IPS-11a (cell line): Measurements from ENCODE around the gene GINS2.

Experiments
- H3K4me3 ChIP-seq: one replicate; pipeline ENCODE4 v1.5.1; 2013; ENCODE audit warnings: low read depth, low read length, control low read depth

GINS2 gene

GRCh38 chr16:85668676-85669424, 19.9 kb downstream of the GINS2 start:
- H3K4me3 ChIP-seq: no peak overlapping the region

- H3K4me3 ChIP-seq: no peak overlapping the region
These were observed 20.8 kb downstream of the GINS2 start for GRCh38 chr16:85667841-85668413.

- no peak overlapping the region for H3K4me3 ChIP-seq
These were observed 21.5 kb downstream of the GINS2 start for GRCh38 chr16:85667261-85667660.

- H3K4me3 ChIP-seq: no peak overlapping the region
These were observed 22.8 kb downstream of the GINS2 start for GRCh38 chr16:85665929-85666328.

GRCh38 chr16:85665373-85665740, 23.4 kb downstream of the GINS2 start:
- H3K4me3 ChIP-seq: no peak overlapping the region

GRCh38 chr16:85664580-85665372, 24.0 kb downstream of the GINS2 start:
- H3K4me3 ChIP-seq: no peak overlapping the region

GRCh38 chr16:85663891-85664321, 24.8 kb downstream of the GINS2 start:
- no peak overlapping the region for H3K4me3 ChIP-seq

GRCh38 chr16:85662976-85663830, 25.6 kb downstream of the GINS2 start:
- no peak overlapping the region for H3K4me3 ChIP-seq

GRCh38 chr16:85662482-85662812, 26.3 kb downstream of the GINS2 start:
- H3K4me3 ChIP-seq: no peak overlapping the region

GRCh38 chr16:85661740-85662481, 26.8 kb downstream of the GINS2 start:
- H3K4me3 ChIP-seq: no peak overlapping the region

GRCh38 chr16:85660843-85661739, 27.7 kb downstream of the GINS2 start:
- no peak overlapping the region for H3K4me3 ChIP-seq

GRCh38 chr16:85659805-85660511, 28.8 kb downstream of the GINS2 start:
- H3K4me3 ChIP-seq: no peak overlapping the region

- no peak overlapping the region for H3K4me3 ChIP-seq
These were observed 29.4 kb downstream of the GINS2 start for GRCh38 chr16:85659336-85659735.

GRCh38 chr16:85658504-85659326, 30.0 kb downstream of the GINS2 start:
- no peak overlapping the region for H3K4me3 ChIP-seq

- H3K4me3 ChIP-seq: no peak overlapping the region
These were observed 30.8 kb downstream of the GINS2 start for GRCh38 chr16:85657996-85658395.

GRCh38 chr16:85657267-85657650, 31.5 kb downstream of the GINS2 start:
- no peak overlapping the region for H3K4me3 ChIP-seq

GRCh38 chr16:85656351-85657266, 32.1 kb downstream of the GINS2 start:
- no peak overlapping the region for H3K4me3 ChIP-seq
